MCF 10A (cell line): ENCODE results near the gene AMER1. TPM values are rescaled to one million over a fixed set of nuclear protein-coding genes. Genes with fewer than 3 reads are reported as not detected.
A peak's percentile ranks its signal among the peaks of the same experiment; 100 is the strongest.

ENCODE experiments used
- BruUV-seq: library from RNA; stranded (reverse); fragments of 400-500 nt; replicated peaks from 2 replicates; lab custom pipeline; 2021; lab: Mats Ljungman, UMichigan
- CTCF ChIA-PET: fragments of 300-600 bp; sonication (Branson Sonifier 250); formaldehyde crosslinking; extraction: SDS; loops from one replicate; lab custom pipeline; 2021; ENCODE audit warnings: antibody characterized with exemption, inconsistent platforms; lab: Yijun Ruan, JAX
- POLR2A ChIA-PET: fragments of 300-600, 350-650 bp; sonication (Branson Sonifier 250); formaldehyde crosslinking; extraction: SDS; loops from one replicate; lab custom pipeline; 2020; ENCODE audit warnings: antibody characterized with exemption, inconsistent platforms; lab: Yijun Ruan, JAX
- DNase-seq: peaks from one replicate; pipeline ENCODE4 v3.0.0-alpha.2; 2018; ENCODE audit not compliant: unreplicated experiment
- H3K27ac Mint-ChIP-seq: one replicate; pipeline ENCODE4 v1.8.0; 2022; ENCODE audit warnings: mild to moderate bottlenecking, low read depth, mixed read lengths; ENCODE audit not compliant: unreplicated experiment
- H3K27me3 Mint-ChIP-seq: one replicate; pipeline ENCODE4 v1.8.0; 2022; ENCODE audit warnings: mixed read lengths; ENCODE audit not compliant: insufficient read depth, unreplicated experiment
- H3K36me3 Mint-ChIP-seq: one replicate; pipeline ENCODE4 v1.8.0; 2022; ENCODE audit warnings: mild to moderate bottlenecking, moderate library complexity, mixed read lengths; ENCODE audit not compliant: insufficient read depth, unreplicated experiment
- H3K4me1 Mint-ChIP-seq: one replicate; pipeline ENCODE4 v1.8.0; 2022; ENCODE audit warnings: mixed read lengths; ENCODE audit not compliant: insufficient read depth, unreplicated experiment
- H3K4me3 Mint-ChIP-seq: one replicate; pipeline ENCODE4 v1.8.0; 2022; ENCODE audit warnings: mild to moderate bottlenecking, moderate library complexity, mixed read lengths; ENCODE audit not compliant: unreplicated experiment
- H3K9me3 Mint-ChIP-seq: one replicate; pipeline ENCODE4 v1.8.0; 2022; ENCODE audit warnings: mixed read lengths; ENCODE audit not compliant: unreplicated experiment
- intact Hi-C: fragments of 100-400 bp; cut with micrococcal nuclease; formaldehyde crosslinking; loops from 2 replicates; pipeline ENCODE4 v1.14.1; 2022
- total RNA-seq: library from RNA; stranded (reverse); gene quantifications from 2 replicates; pipeline ENCODE4 v1.2.3, GENCODE V29; 2022
- TF ChIP-seq, protein P1 (sequence below): fragments of 200-600 bp; IDR thresholded peaks from one replicate; pipeline ENCODE4 v1.8.0; 2022; ENCODE audit warnings: antibody characterized with exemption, mild to moderate bottlenecking; ENCODE audit not compliant: unreplicated experiment

The AMER1 gene
- total RNA-seq, 1 experiment from 2014 or later = 3.9 TPM

DNA sequence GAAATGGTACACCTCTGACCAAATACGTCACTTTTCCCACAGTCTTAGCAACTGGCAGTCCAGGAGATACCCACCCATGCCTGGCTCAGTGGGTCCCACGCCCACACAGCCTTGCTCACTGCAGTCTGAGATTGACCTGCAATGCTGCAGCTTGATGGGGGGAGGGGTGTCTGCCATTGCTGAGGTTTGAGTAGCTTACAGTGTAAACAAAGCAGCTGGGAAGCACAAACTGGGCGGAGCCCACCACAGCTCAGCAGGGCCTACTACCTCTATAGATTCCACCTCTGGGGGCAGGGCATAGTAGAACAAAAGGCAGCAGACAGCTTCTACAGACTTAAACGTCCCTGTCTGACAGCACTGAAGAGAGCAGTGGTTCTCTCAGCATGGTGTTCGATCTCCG, 52.7 kb downstream of the AMER1 start:
- no peak for DNase-seq
- H3K27me3 Mint-ChIP-seq = no peaks in the 10 kb centered on the region
- no TSS peak for BruUV-seq
- H3K4me3 Mint-ChIP-seq = no peak overlapping the region
- no peak overlapping the region for H3K27ac Mint-ChIP-seq
- POLR2A ChIA-PET = no interaction called here
- CTCF ChIA-PET = interaction anchor here (0.6 kb wide), 1 partner anchor 1326 kb away, joined by 3 read pairs; no protein-coding TSS in a partner anchor
- TF ChIP-seq, protein P1, sequence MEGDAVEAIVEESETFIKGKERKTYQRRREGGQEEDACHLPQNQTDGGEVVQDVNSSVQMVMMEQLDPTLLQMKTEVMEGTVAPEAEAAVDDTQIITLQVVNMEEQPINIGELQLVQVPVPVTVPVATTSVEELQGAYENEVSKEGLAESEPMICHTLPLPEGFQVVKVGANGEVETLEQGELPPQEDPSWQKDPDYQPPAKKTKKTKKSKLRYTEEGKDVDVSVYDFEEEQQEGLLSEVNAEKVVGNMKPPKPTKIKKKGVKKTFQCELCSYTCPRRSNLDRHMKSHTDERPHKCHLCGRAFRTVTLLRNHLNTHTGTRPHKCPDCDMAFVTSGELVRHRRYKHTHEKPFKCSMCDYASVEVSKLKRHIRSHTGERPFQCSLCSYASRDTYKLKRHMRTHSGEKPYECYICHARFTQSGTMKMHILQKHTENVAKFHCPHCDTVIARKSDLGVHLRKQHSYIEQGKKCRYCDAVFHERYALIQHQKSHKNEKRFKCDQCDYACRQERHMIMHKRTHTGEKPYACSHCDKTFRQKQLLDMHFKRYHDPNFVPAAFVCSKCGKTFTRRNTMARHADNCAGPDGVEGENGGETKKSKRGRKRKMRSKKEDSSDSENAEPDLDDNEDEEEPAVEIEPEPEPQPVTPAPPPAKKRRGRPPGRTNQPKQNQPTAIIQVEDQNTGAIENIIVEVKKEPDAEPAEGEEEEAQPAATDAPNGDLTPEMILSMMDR = no peak
- H3K4me1 Mint-ChIP-seq = no peaks in the 10 kb centered on the region
- H3K9me3 Mint-ChIP-seq = peaks cover 18% of the 10 kb centered on the region
- intact Hi-C loops = no loop called here
- H3K36me3 Mint-ChIP-seq = no peaks in the 10 kb centered on the region

- DNase-seq = peak; percentile 1
- Mint-ChIP-seq H3K36me3 (no peaks in the 10 kb centered on the region), H3K27me3 (no peaks in the 10 kb centered on the region), H3K27ac (no peak overlapping the region), H3K9me3 (peaks cover 25% of the 10 kb centered on the region), H3K4me1 (no peaks in the 10 kb centered on the region), H3K4me3 (no peak overlapping the region)
- ChIA-PET POLR2A (interaction anchor here (0.7 kb wide), 2 partner anchors 53 to 869 kb away, joined by 3 to 4 read pairs; partner anchors contain the start of gene AMER1), CTCF (no interaction called here)
- no TSS peak for BruUV-seq
- TF ChIP-seq, protein P1 = no peak
- intact Hi-C loops = no loop called here
Measured at GRCh38 chrX:64151911-64152310, 53.6 kb downstream of the AMER1 start.

DNA sequence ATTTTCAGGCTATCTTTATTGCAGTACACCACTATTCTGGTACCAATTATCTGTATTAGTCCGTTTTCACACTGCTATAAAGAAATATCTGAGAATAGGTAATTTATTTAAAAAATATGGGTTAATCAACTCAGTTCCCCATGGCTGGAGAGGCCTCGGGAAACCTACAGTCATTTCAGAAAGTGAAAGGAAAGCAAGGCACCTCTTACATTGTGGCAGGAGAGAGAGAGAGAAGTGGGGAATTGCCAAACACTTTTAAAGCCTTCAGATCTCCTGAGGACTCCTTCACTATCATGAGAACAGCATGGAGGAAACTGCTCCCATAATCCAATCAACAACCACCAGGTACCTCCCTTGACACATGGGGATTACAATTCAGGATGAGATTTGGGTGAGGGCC, 54.7 kb downstream of the AMER1 start:
- no TSS peak for BruUV-seq
- H3K27ac Mint-ChIP-seq = no peak overlapping the region
- DNase-seq = no peak
- intact Hi-C loops = no loop called here
- ChIA-PET POLR2A (no interaction called here), CTCF (no interaction called here)
- TF ChIP-seq, protein P1 = no peak
- H3K36me3 Mint-ChIP-seq = no peaks in the 10 kb centered on the region
- H3K27me3 Mint-ChIP-seq = no peaks in the 10 kb centered on the region
- H3K9me3 Mint-ChIP-seq = peaks cover 29% of the 10 kb centered on the region
- no peaks in the 10 kb centered on the region for H3K4me1 Mint-ChIP-seq
- H3K4me3 Mint-ChIP-seq = no peak overlapping the region

Other genes with a start within 250 kb of the AMER1 start
- gene ASB12, start 24.9 kb upstream of the AMER1 start, total RNA-seq = not detected in 2 replicates
- gene MTMR8, start 189.7 kb upstream of the AMER1 start, total RNA-seq = not detected in 2 replicates